Measurements from ENCODE around the gene HHATL. TPM values are rescaled to one million over a fixed set of nuclear protein-coding genes. Genes with fewer than 3 reads are reported as not detected.
A peak's percentile ranks its signal among the peaks of the same experiment; 100 is the strongest.

HHATL gene
- polyA plus RNA-seq, 3 donors = not detected

GRCh38 chr3:42685363-42685881 lies 17.2 kb downstream of the HHATL start, which contains the start of gene KLHL40:
TSS of gene KLHL40 (plus strand) at chr3:42685537. CDS start at chr3:42685619, 82 bp downstream.
- H3K4me3 Mint-ChIP-seq = peak within 1 kb of the TSS; percentile 53 to 87
- H3K36me3 Mint-ChIP-seq = no peaks in the 10 kb centered on the region
- WGBS (ENCODE audit: insufficient coverage) = 47% methylated on average over 32 of the region's 34 CpGs
- Histone ChIP-seq H3K4me3 (replicated peaks in 1 of 3; ENCODE audit: low read depth in 2 of 3, low read length in 3 of 3) (no peak within 1 kb of the TSS), H3K4me2 (replicated peaks; ENCODE audit: extremely low read depth, low read length, poor library complexity, severe bottlenecking) (no peak within 1 kb of the TSS), H3K9ac (ENCODE audit: insufficient read depth, low read length, poor library complexity, severe bottlenecking) (no peak within 1 kb of the TSS), H3K4me1 (ENCODE audit: control insufficient read depth in 1 of 2, insufficient read depth in 2 of 2, low read length in 2 of 2) (peaks cover 0 to 4% of the 10 kb centered on the region in 2 donors), H3K27me3 (ENCODE audit: control insufficient read depth in 2 of 2, insufficient read depth in 2 of 2, low read length in 2 of 2) (peaks cover 0 to 29% of the 10 kb centered on the region in 2 donors), H3K27ac (ENCODE audit: low read depth in 1 of 2, low read length in 2 of 2) (no peak within 1 kb of the TSS), H3K9me3 (replicated peaks in 1 of 2; ENCODE audit: control insufficient read depth in 1 of 2, insufficient read depth in 1 of 2, low read length in 2 of 2) (peaks cover 0 to 5% of the 10 kb centered on the region in 2 donors), H4K20me1 (ENCODE audit: insufficient read depth, low read length) (no peaks in the 10 kb centered on the region), H3K36me3 (replicated peaks in 1 of 2; ENCODE audit: control insufficient read depth in 1 of 2, insufficient read depth in 2 of 2, low read length in 2 of 2) (no peaks in the 10 kb centered on the region), H3K79me2 (ENCODE audit: insufficient read depth, low read length) (no peaks in the 10 kb centered on the region), H2AFZ (ENCODE audit: insufficient read depth, low read depth, low read length, poor library complexity, severe bottlenecking) (no peak within 1 kb of the TSS)
- DNase-seq = no peak
- peaks cover 35 to 47% (median 40%) of the 10 kb centered on the region in 3 donors for H3K27me3 Mint-ChIP-seq (ENCODE audit: low read depth in 3 of 3)
- TF ChIP-seq CTCF (IDR thresholded peaks at IDR 0.05) = no peak
- intact Hi-C loops (cut with micrococcal nuclease) = no loop called here
- H3K4me1 Mint-ChIP-seq = peaks cover 11% of the 10 kb centered on the region
- H3K9me3 Mint-ChIP-seq = peaks cover 0 to 10% (median 0%) of the 10 kb centered on the region in 7 donors
- peak within 1 kb of the TSS in 3 of 7 donors; percentile 22 to 66 (median 64) for H3K27ac Mint-ChIP-seq

- peaks cover 0 to 10% (median 0%) of the 10 kb centered on the region in 7 donors for H3K9me3 Mint-ChIP-seq
- intact Hi-C loops (cut with micrococcal nuclease) = no loop called here
- WGBS (ENCODE audit: insufficient coverage) = 100% methylated on average over 2 of the region's 7 CpGs
- peaks cover 0 to 4% of the 10 kb centered on the region in 2 donors for H3K4me1 ChIP-seq (ENCODE audit: control insufficient read depth in 1 of 2, insufficient read depth in 2 of 2, low read length in 2 of 2)
- H2AFZ ChIP-seq (ENCODE audit: insufficient read depth, low read depth, low read length, poor library complexity, severe bottlenecking) = no peak overlapping the region
- peaks cover 11% of the 10 kb centered on the region for H3K4me1 Mint-ChIP-seq
- TF ChIP-seq CTCF (IDR thresholded peaks at IDR 0.05) = no peak
- no peak overlapping the region for H3K4me2 ChIP-seq (replicated peaks; ENCODE audit: extremely low read depth, low read length, poor library complexity, severe bottlenecking)
- no peaks in the 10 kb centered on the region for H3K36me3 ChIP-seq (replicated peaks in 1 of 2; ENCODE audit: control insufficient read depth in 1 of 2, insufficient read depth in 2 of 2, low read length in 2 of 2)
- peaks cover 35 to 45% (median 39%) of the 10 kb centered on the region in 3 donors for H3K27me3 Mint-ChIP-seq (ENCODE audit: low read depth in 3 of 3)
- no peaks in the 10 kb centered on the region for H3K36me3 Mint-ChIP-seq
- no peaks in the 10 kb centered on the region for H3K79me2 ChIP-seq (ENCODE audit: insufficient read depth, low read length)
- H3K27me3 ChIP-seq (ENCODE audit: control insufficient read depth in 2 of 2, insufficient read depth in 2 of 2, low read length in 2 of 2) = peaks cover 0 to 29% of the 10 kb centered on the region in 2 donors
- no peak overlapping the region for H3K9ac ChIP-seq (ENCODE audit: insufficient read depth, low read length, poor library complexity, severe bottlenecking)
- H3K4me3 ChIP-seq (replicated peaks in 1 of 3; ENCODE audit: low read depth in 2 of 3, low read length in 3 of 3) = no peak overlapping the region
- DNase-seq = no peak
- H4K20me1 ChIP-seq (ENCODE audit: insufficient read depth, low read length) = no peaks in the 10 kb centered on the region
- H3K9me3 ChIP-seq (replicated peaks in 1 of 2; ENCODE audit: control insufficient read depth in 1 of 2, insufficient read depth in 1 of 2, low read length in 2 of 2) = peaks cover 0 to 5% of the 10 kb centered on the region in 2 donors
- H3K27ac ChIP-seq (ENCODE audit: low read depth in 1 of 2, low read length in 2 of 2) = no peak overlapping the region
- peak overlapping the region in 2 of 7 donors; percentile 22 to 64 for H3K27ac Mint-ChIP-seq
- H3K4me3 Mint-ChIP-seq = peak overlapping the region in 1 of 2 donors; percentile 41
These were observed 17.8 kb downstream of the HHATL start for GRCh38 chr3:42684632-42685362.

All from CD14-positive monocyte (primary cell).